GM12878 (cell line): ENCODE measurements around the gene PNMT. TPM values are rescaled to one million over a fixed set of nuclear protein-coding genes. Genes with fewer than 3 reads are reported as not detected.

ENCODE experiments used
- CHD2 ChIP-seq: IDR thresholded peaks from 2 replicates; pipeline ENCODE4 v1.6.1; 2011; ENCODE audit warnings: low read depth, low read length, improper control_type of control experiment, borderline replicate concordance
- ETV6 ChIP-seq, 2 experiments: fragments of 450-650 bp in 1 of 2; IDR thresholded peaks in 1 of 2; conservative IDR thresholded peaks in 1 of 2; 2 replicates each; pipeline ENCODE4 v1.6.1; 2014; ENCODE audit warnings: antibody characterized with exemption in 1 of 2, borderline replicate concordance in 1 of 2, low read depth in 1 of 2, mild to moderate bottlenecking in 1 of 2, moderate library complexity in 1 of 2
- JUND ChIP-seq: IDR thresholded peaks from 2 replicates; pipeline ENCODE4 v1.6.1; 2012; ENCODE audit warnings: low read depth, mild to moderate bottlenecking, low read length, improper control_type of control experiment, moderate library complexity
- KAT2A ChIP-seq: conservative IDR thresholded peaks from 2 replicates; pipeline ENCODE4 v1.6.1; 2011; ENCODE audit warnings: low read depth, low read length; ENCODE audit not compliant: control insufficient read depth
- NR2C1 ChIP-seq: fragments of 450-650 bp; IDR thresholded peaks from 2 replicates; pipeline ENCODE4 v1.6.1; 2017; ENCODE audit warnings: antibody characterized with exemption, mild to moderate bottlenecking, moderate library complexity
- SUZ12 ChIP-seq: fragments of 200-600 bp; sonication (generic); IDR thresholded peaks from one replicate; pipeline ENCODE4 v1.6.1; 2018; ENCODE audit warnings: antibody characterized with exemption, mild to moderate bottlenecking; ENCODE audit not compliant: unreplicated experiment
- ZNF207 ChIP-seq: fragments of 450-650 bp; IDR thresholded peaks from 2 replicates; pipeline ENCODE4 v1.6.1; 2014; ENCODE audit warnings: antibody characterized with exemption, mild to moderate bottlenecking, borderline replicate concordance
- polyA plus RNA-seq, 11 experiments: library from polyadenylated mRNA; depleted of rRNA in 4 of 11; unstranded in 6 of 11; stranded (reverse) in 5 of 11; fragments of >200 nt; fragmentation: Nextera tagmentation in 4 of 11; fragmentation: Illumina TruSeq in 1 of 11; extraction: Ambion mirVana in 4 of 11; extraction: Trizol in 1 of 11; gene quantifications; 1 replicate in 1 of 11; 2 replicates in 10 of 11; pipeline versions ENCODE4 v1.2.1 to v1.2.3, GENCODE V29; 2011 to 2016; ENCODE audit warnings: inconsistent platforms in 2 of 11, missing spikeins in 2 of 11, low read depth in 1 of 11
- total RNA-seq, 4 experiments: library from RNA; depleted of rRNA in 3 of 4; stranded (reverse); fragments of >200 nt in 3 of 4; fragmentation: Illumina TruSeq in 1 of 4; extraction: Trizol in 1 of 4; gene quantifications; 2 replicates each; pipeline versions ENCODE4 v1.2.1 to v1.2.3, GENCODE V29; 2013 to 2021
- TF ChIP-seq, protein P1 (sequence below): fragments of 450-650 bp; formaldehyde crosslinking; IDR thresholded peaks from 2 replicates; pipeline ENCODE4 v1.4.0; 2022; ENCODE audit warnings: mild to moderate bottlenecking, moderate library complexity
- TF ChIP-seq, protein P2 (sequence below): fragments of 450-650 bp; formaldehyde crosslinking; IDR thresholded peaks from 2 replicates; pipeline ENCODE4 v1.4.0; 2020; ENCODE audit warnings: mild to moderate bottlenecking, moderate library complexity

Gene PNMT
- total and polyA plus RNA-seq, 10 of the 15 experiments (the other 5 are each of a cell fraction or from before 2014, with no cell fraction given) = not detected

GRCh38 chr17:39627712-39628516, 40.3 kb upstream of the PNMT start (continued):
- TF ChIP-seq, protein P1, sequence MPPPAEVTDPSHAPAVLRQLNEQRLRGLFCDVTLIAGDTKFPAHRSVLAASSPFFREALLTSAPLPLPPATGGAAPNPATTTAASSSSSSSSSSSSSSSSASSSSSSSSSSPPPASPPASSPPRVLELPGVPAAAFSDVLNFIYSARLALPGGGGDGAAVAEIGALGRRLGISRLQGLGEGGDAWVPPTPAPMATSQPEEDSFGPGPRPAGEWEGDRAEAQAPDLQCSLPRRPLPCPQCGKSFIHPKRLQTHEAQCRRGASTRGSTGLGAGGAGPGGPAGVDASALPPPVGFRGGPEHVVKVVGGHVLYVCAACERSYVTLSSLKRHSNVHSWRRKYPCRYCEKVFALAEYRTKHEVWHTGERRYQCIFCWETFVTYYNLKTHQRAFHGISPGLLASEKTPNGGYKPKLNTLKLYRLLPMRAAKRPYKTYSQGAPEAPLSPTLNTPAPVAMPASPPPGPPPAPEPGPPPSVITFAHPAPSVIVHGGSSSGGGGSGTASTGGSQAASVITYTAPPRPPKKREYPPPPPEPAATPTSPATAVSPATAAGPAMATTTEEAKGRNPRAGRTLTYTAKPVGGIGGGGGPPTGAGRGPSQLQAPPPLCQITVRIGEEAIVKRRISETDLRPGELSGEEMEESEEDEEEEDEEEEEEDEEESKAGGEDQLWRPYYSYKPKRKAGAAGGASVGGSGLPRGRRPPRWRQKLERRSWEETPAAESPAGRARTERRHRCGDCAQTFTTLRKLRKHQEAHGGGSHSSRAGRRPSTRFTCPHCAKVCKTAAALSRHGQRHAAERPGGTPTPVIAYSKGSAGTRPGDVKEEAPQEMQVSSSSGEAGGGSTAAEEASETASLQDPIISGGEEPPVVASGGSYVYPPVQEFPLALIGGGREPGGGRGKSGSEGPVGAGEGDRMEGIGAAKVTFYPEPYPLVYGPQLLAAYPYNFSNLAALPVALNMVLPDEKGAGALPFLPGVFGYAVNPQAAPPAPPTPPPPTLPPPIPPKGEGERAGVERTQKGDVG = no peak
- TF ChIP-seq CHD2 = no peak
- TF ChIP-seq NR2C1 = no peak
- TF ChIP-seq ZNF207 = no peak
- no peak for TF ChIP-seq SUZ12
- no peak for TF ChIP-seq KAT2A
- TF ChIP-seq ETV6 (conservative IDR thresholded peaks at IDR 0.05 in 1 of 2, IDR thresholded peaks at IDR 0.05 in 1 of 2; ENCODE audit: borderline replicate concordance in 1 of 2, low read depth in 1 of 2) = no peak
- no peak for TF ChIP-seq JUND
- TF ChIP-seq, protein P2, sequence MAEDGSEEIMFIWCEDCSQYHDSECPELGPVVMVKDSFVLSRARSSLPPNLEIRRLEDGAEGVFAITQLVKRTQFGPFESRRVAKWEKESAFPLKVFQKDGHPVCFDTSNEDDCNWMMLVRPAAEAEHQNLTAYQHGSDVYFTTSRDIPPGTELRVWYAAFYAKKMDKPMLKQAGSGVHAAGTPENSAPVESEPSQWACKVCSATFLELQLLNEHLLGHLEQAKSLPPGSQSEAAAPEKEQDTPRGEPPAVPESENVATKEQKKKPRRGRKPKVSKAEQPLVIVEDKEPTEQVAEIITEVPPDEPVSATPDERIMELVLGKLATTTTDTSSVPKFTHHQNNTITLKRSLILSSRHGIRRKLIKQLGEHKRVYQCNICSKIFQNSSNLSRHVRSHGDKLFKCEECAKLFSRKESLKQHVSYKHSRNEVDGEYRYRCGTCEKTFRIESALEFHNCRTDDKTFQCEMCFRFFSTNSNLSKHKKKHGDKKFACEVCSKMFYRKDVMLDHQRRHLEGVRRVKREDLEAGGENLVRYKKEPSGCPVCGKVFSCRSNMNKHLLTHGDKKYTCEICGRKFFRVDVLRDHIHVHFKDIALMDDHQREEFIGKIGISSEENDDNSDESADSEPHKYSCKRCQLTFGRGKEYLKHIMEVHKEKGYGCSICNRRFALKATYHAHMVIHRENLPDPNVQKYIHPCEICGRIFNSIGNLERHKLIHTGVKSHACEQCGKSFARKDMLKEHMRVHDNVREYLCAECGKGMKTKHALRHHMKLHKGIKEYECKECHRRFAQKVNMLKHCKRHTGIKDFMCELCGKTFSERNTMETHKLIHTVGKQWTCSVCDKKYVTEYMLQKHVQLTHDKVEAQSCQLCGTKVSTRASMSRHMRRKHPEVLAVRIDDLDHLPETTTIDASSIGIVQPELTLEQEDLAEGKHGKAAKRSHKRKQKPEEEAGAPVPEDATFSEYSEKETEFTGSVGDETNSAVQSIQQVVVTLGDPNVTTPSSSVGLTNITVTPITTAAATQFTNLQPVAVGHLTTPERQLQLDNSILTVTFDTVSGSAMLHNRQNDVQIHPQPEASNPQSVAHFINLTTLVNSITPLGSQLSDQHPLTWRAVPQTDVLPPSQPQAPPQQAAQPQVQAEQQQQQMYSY (CRISPR knock-in tag) = no peak
